OCI-LY3 (cell line): ENCODE results near the gene EIF2A.

Experiments
- H2AFZ ChIP-seq: fragments of 200-600, 300-600 bp; shearing (Covaris generic); 2 replicates; pipeline ENCODE4 v1.6.0; 2014; ENCODE audit warnings: antibody characterized with exemption, low read depth, low read length
- H3K27ac ChIP-seq: fragments of 200-600, 300-600 bp; sonication (generic); 2 replicates; pipeline ENCODE4 v1.5.1; 2014; ENCODE audit warnings: mild to moderate bottlenecking, low read length, moderate library complexity, mixed read lengths
- H3K27me3 ChIP-seq: fragments of 200-600, 300-600 bp; sonication (generic); 2 replicates; pipeline ENCODE4 v1.6.1; 2014; ENCODE audit warnings: low read depth, low read length, mixed read lengths
- H3K36me3 ChIP-seq: fragments of 200-600, 300-600 bp; sonication (generic); replicated peaks from 2 replicates; pipeline ENCODE3; 2014; ENCODE audit warnings: low read depth, low read length, mixed read lengths
- H3K4me1 ChIP-seq: fragments of 300-600, 200-600 bp; sonication (generic); 2 replicates; pipeline ENCODE4 v1.6.1; 2014; ENCODE audit warnings: low read length, mixed read lengths
- H3K4me2 ChIP-seq: fragments of 200-600, 300-600 bp; sonication (generic); 2 replicates; pipeline ENCODE4 v1.6.1; 2014; ENCODE audit warnings: low read length, mixed read lengths
- H3K4me3 ChIP-seq: fragments of 300-600, 200-600 bp; sonication (generic); 2 replicates; pipeline ENCODE4 v1.5.1; 2014; ENCODE audit warnings: antibody characterized with exemption, mild to moderate bottlenecking, low read length, moderate library complexity
- H3K79me2 ChIP-seq: fragments of 300-600, 200-600 bp; shearing (Covaris generic); 2 replicates; pipeline ENCODE4 v1.6.1; 2014; ENCODE audit warnings: mild to moderate bottlenecking, low read length, mixed read lengths
- H3K9ac ChIP-seq: fragments of 300-600, 200-600 bp; shearing (Covaris generic); 2 replicates; pipeline ENCODE4 v1.6.0; 2014; ENCODE audit warnings: mild to moderate bottlenecking, low read length, moderate library complexity
- H3K9me3 ChIP-seq: fragments of 200-600, 300-600 bp; shearing (Covaris generic); 2 replicates; pipeline ENCODE4 v1.6.1; 2014; ENCODE audit warnings: low read length, mixed read lengths; ENCODE audit not compliant: insufficient read depth
- H4K20me1 ChIP-seq: fragments of 200-600, 300-600 bp; sonication (generic); 2 replicates; pipeline ENCODE4 v1.6.1; 2016; ENCODE audit warnings: low read length, mixed read lengths; ENCODE audit not compliant: insufficient read depth
- CTCF ChIP-seq: fragments of 200-600, 300-600 bp; sonication (generic); IDR thresholded peaks from 2 replicates; pipeline ENCODE4 v1.5.1; 2014; ENCODE audit warnings: antibody characterized with exemption, low read length, low read depth
- EZH2phosphoT487 ChIP-seq: fragments of 200-600 bp; shearing (Covaris generic); IDR thresholded peaks from 2 replicates; pipeline ENCODE4 v1.6.1; 2018; ENCODE audit warnings: antibody characterized with exemption, mixed run types, low read depth

The EIF2A gene

GRCh38 chr3:150535204-150535603 is 11.4 kb upstream of the EIF2A start:
- TF ChIP-seq CTCF, result no peak
- TF ChIP-seq EZH2phosphoT487, result no peak
- no peaks in the 10 kb centered on the region for H4K20me1 ChIP-seq
- H3K27ac ChIP-seq, result no peak overlapping the region
- no peak overlapping the region for H3K4me2 ChIP-seq
- no peaks in the 10 kb centered on the region for H3K79me2 ChIP-seq
- no peaks in the 10 kb centered on the region for H3K4me1 ChIP-seq
- no peak overlapping the region for H2AFZ ChIP-seq
- no peaks in the 10 kb centered on the region for H3K27me3 ChIP-seq
- no peak overlapping the region for H3K4me3 ChIP-seq
- H3K9ac ChIP-seq, result no peak overlapping the region
- H3K9me3 ChIP-seq, result no peaks in the 10 kb centered on the region
- no peaks in the 10 kb centered on the region for H3K36me3 ChIP-seq

- Histone ChIP-seq H3K4me1 (no peaks in the 10 kb centered on the region), H3K79me2 (peaks cover 21% of the 10 kb centered on the region), H3K27ac (no peak overlapping the region), H3K36me3 (peaks cover 22% of the 10 kb centered on the region), H4K20me1 (peaks cover 9% of the 10 kb centered on the region; the same call in 1 of the 2 replicates), H3K9ac (no peak overlapping the region), H3K4me2 (no peak overlapping the region), H2AFZ (no peak overlapping the region), H3K4me3 (no peak overlapping the region), H3K27me3 (no peaks in the 10 kb centered on the region), H3K9me3 (no peaks in the 10 kb centered on the region)
- TF ChIP-seq CTCF (no peak), EZH2phosphoT487 (no peak)
These were observed 8.0 kb upstream of the EIF2A start for GRCh38 chr3:150538324-150539208.

- Histone ChIP-seq H3K4me1 (peaks cover 13% of the 10 kb centered on the region), H3K79me2 (peaks cover 38% of the 10 kb centered on the region)
- no peak for TF ChIP-seq EZH2phosphoT487
- TF ChIP-seq CTCF, result no peak
These were observed 6.3 kb upstream of the EIF2A start for GRCh38 chr3:150540297-150540696.

GRCh38 chr3:150540991-150541390 is 5.6 kb upstream of the EIF2A start:
- Histone ChIP-seq H3K4me1 (peaks cover 13% of the 10 kb centered on the region), H3K4me3 (no peak overlapping the region), H3K4me2 (no peak overlapping the region), H3K27ac (no peak overlapping the region), H3K79me2 (peaks cover 45% of the 10 kb centered on the region), H2AFZ (no peak overlapping the region), H3K36me3 (peaks cover 37% of the 10 kb centered on the region), H3K27me3 (no peaks in the 10 kb centered on the region), H3K9me3 (no peaks in the 10 kb centered on the region), H4K20me1 (peaks cover 25% of the 10 kb centered on the region), H3K9ac (no peak overlapping the region)
- TF ChIP-seq EZH2phosphoT487 (no peak), CTCF (no peak)

More at GRCh38 chr3:150540297-150540696, 6.3 kb upstream of the EIF2A start:
- Histone ChIP-seq H3K9ac (no peak overlapping the region), H3K36me3 (peaks cover 37% of the 10 kb centered on the region), H3K27ac (no peak overlapping the region), H3K27me3 (no peaks in the 10 kb centered on the region), H2AFZ (no peak overlapping the region), H3K4me2 (no peak overlapping the region), H3K9me3 (no peaks in the 10 kb centered on the region), H4K20me1 (peaks cover 23% of the 10 kb centered on the region), H3K4me3 (no peak overlapping the region)
